ENCODE results near the gene ERVH48-1. TPM values are rescaled to one million over a fixed set of nuclear protein-coding genes. Genes with fewer than 3 reads are reported as not detected.

ERVH48-1 gene
- not detected in 2 replicates for total RNA-seq

DNA sequence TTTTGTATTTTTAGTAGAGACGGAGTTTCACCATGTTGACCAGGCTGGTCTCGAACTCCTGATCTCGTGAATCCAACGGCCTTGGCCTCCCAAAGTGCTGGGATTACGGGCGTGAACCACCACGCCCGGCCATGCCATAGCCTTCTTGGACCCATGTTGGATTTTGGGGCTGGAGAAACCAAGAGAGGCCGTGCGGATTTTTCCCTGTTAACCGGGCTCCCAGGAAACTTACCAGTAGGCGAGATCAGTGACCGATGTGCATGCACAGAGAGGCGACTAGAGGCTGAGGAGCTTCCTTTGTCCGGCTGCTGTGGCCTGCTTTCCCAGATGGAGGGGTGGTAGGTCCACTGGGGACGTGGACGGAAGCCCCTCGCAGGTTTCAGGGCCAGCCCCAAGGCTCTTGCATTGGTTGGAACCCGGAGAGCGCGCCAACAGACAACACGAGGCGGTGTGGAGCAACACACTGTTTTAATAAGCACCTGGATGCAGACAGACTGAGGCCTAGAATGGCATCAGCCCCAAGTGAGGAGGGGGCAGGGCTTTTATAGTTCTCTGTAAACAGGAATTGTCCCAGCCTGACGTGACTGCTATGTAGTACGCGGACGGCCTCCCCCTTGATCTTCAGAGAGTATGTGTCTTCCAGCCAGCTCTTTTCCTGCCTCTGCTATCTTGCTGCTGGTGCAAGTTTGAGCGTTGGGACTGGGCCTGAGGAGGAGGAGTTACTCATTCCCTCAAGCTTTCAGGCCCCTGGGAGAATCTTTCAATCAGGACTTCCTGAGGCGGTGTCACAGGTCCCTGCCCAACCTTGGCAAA lies at the start of gene ERVH48-1:
Gene ERVH48-1 (minus strand): TSS at position 517 of the 813 bp plus-strand sequence. CDS start 6,624 bp downstream, outside the sequence.

GRCh38 chr21:42973991-42974831 lies 48.8 kb upstream of the ERVH48-1 start, which contains the start of gene PKNOX1:
Gene PKNOX1 (plus strand): TSS chr21:42974562. CDS start chr21:43004382, 29,820 bp downstream.

DNA sequence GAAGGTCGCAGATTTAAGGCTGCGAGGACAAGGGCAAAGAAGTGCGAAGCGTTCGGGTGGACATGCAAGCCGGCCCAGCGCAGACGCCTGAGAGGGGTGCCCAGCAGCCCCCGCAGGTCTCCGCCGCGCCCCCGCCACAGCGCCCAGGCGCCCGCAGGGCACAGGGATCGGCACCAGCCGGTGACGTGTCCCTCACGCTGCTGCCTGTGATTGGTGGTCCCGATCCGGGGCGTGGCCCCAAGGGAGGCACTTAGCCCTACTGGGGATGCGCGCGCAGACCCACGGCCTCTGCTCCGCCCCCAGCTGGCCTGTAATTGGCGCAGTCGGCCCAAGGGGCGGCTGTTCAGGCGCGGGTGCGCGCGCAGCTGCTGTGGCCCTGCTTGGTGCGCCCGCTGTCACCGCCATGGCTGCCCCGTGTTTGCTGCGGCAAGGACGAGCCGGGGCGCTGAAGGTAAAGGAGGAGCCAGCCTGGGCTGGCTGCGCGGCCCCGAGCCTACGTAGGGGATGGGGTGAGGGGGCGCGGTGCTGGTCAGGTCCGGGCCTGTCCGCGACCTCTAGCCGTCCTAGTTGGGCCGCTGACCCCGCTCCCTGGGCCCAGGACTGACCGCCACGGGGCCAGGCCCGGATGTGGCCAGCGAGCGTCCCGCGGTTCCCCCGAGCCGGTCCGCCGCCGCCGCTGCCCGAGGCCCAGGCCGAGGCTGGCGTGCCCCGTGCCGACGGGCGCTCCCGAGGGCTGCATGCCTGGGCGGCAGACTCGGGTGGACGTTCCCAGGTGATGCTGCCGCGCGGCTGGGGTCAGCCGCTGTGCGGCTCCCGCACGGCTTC lies 32.3 kb downstream of the ERVH48-1 start, which contains the start of gene NDUFV3:
Gene NDUFV3 (plus strand): TSS at position 379 of the 825 bp plus-strand sequence. CDS start 25 bp downstream, at position 404.

GRCh38 chr21:42878993-42879787 lies 46.2 kb downstream of the ERVH48-1 start, which contains the start of gene WDR4:
Gene WDR4 (minus strand): TSS chr21:42879539. CDS start chr21:42879495, 44 bp downstream.

Other genes with a start within 250 kb of the ERVH48-1 start
- 1.5 and 3.0 TPM in 2 replicates for gene WDR4, start 46.1 kb downstream of the ERVH48-1 start, total RNA-seq
- gene NDUFV3, start 32.3 kb downstream of the ERVH48-1 start, total RNA-seq: 44.3 and 48.9 TPM in 2 replicates
- gene PKNOX1, start 48.9 kb upstream of the ERVH48-1 start, total RNA-seq: 7.4 and 9.7 TPM in 2 replicates
- gene CBS, start 150.2 kb upstream of the ERVH48-1 start, total RNA-seq: 80.2 and 93.3 TPM in 2 replicates
- 10.6 and 13.5 TPM in 2 replicates for gene U2AF1, start 181.9 kb upstream of the ERVH48-1 start, total RNA-seq
- gene CRYAA, start 243.4 kb upstream of the ERVH48-1 start, total RNA-seq: not detected in 2 replicates